GM12892 (cell line): ENCODE results near the gene IMP4.

ENCODE experiments used
- POLR2A ChIP-seq: IDR thresholded peaks from 2 replicates; pipeline ENCODE4 v1.6.1; 2011; ENCODE audit warnings: low read depth, low read length, control low read depth
- POLR2AphosphoS5 ChIP-seq: IDR thresholded peaks from 2 replicates; pipeline ENCODE4 v1.6.1; 2011; ENCODE audit warnings: low read depth, low read length, control low read depth
- TAF1 ChIP-seq: IDR thresholded peaks from 2 replicates; pipeline ENCODE4 v1.6.1; 2011; ENCODE audit warnings: low read depth, mild to moderate bottlenecking, control low read depth, low read length, borderline replicate concordance

- TF ChIP-seq POLR2A (peak; percentile 48; the same call in 1 of the 2 replicates), POLR2AphosphoS5 (no peak), TAF1 (no peak)
Measured at GRCh38 chr2:130355578-130356431, 13.1 kb downstream of the IMP4 start, which contains the start of gene PTPN18.
